ENCODE measurements around the gene NOTO. TPM values are rescaled to one million over a fixed set of nuclear protein-coding genes. Genes with fewer than 3 reads are reported as not detected.

The NOTO gene
- total RNA-seq, 1 experiment from 2014 or later, result 0.66 TPM

GRCh38 chr2:73208258-73208657 lies 5.9 kb downstream of the NOTO start:
- Mint-ChIP-seq H3K27ac (no peak overlapping the region), H3K4me1 (peaks cover 4 to 14% of the 10 kb centered on the region in 2 experiments), H3K4me3 (no peak overlapping the region), H3K9me3 (peaks cover 4% of the 10 kb centered on the region in 2 experiments; a peak in 1 of 5 replicates), H3K27me3 (ENCODE audit: low read depth) (peaks cover 43% of the 10 kb centered on the region), H3K36me3 (ENCODE audit: insufficient read depth in 1 of 3, low read depth in 3 of 3) (no peaks in the 10 kb centered on the region; a peak in 1 of 7 replicates)
- Histone ChIP-seq H3K23ac (ENCODE audit: insufficient read length, low read depth, low read length) (no peak overlapping the region), H3K9me3 (ENCODE audit: control insufficient read depth, low read depth, low read length) (no peaks in the 10 kb centered on the region), H2BK12ac (ENCODE audit: insufficient read length, low read depth, low read length) (no peak overlapping the region), H3K4me1 (ENCODE audit: insufficient read depth, low read length) (no peaks in the 10 kb centered on the region), H2BK20ac (ENCODE audit: low read depth, low read length, poor library complexity, severe bottlenecking) (no peak overlapping the region), H4K20me1 (ENCODE audit: control insufficient read depth, insufficient read depth, insufficient read length) (no peaks in the 10 kb centered on the region), H2BK5ac (ENCODE audit: insufficient read length, low read length) (no peak overlapping the region), H2AFZ (ENCODE audit: low read length) (no peak overlapping the region), H3K56ac (ENCODE audit: insufficient read length, low read depth, low read length) (no peak overlapping the region), H2AK5ac (ENCODE audit: insufficient read length, low read length) (no peak overlapping the region), H3K23me2 (ENCODE audit: insufficient read length, low read depth, low read length, poor library complexity, severe bottlenecking) (peaks cover 3% of the 10 kb centered on the region), H2BK15ac (ENCODE audit: low read depth, low read length) (no peak overlapping the region), H3K14ac (ENCODE audit: insufficient read depth, low read length) (no peak overlapping the region), H3K9ac (ENCODE audit: extremely low read depth, insufficient read length, low read length) (no peak overlapping the region), H3K18ac (ENCODE audit: insufficient read length, low read depth, low read length) (no peak overlapping the region), H3K4ac (ENCODE audit: low read depth, low read length) (no peak overlapping the region), H4K91ac (ENCODE audit: insufficient read length, low read depth, low read length) (no peak overlapping the region), H3K79me1 (ENCODE audit: insufficient read depth, low read depth, low read length, poor library complexity, severe bottlenecking) (no peaks in the 10 kb centered on the region), H3K4me2 (ENCODE audit: insufficient read depth, insufficient read length, low read length) (no peak overlapping the region), H2BK120ac (ENCODE audit: low read depth, low read length, poor library complexity, severe bottlenecking) (no peak overlapping the region), H3K27me3 (ENCODE audit: insufficient read depth, low read length) (peaks cover 9% of the 10 kb centered on the region; the same call in 1 of the 2 replicates), H3T11ph (ENCODE audit: low read length) (no peak overlapping the region), H3K27ac (ENCODE audit: insufficient read length, low read depth, low read length) (no peak overlapping the region), H4K5ac (ENCODE audit: insufficient read length, low read depth, low read length) (no peak overlapping the region), H4K8ac (replicated peaks; ENCODE audit: insufficient read length, low read depth, low read length) (no peak overlapping the region), H3K79me2 (ENCODE audit: insufficient read depth, low read length) (no peaks in the 10 kb centered on the region)
- DNase-seq, result no peak
- no CpG with 5 or more reads among the region's 3 CpGs for WGBS (ENCODE audit: extremely low coverage, insufficient read length, low lambda C conversion rate)
- TF ChIP-seq CTCF (conservative IDR thresholded peaks at IDR 0.05), result no peak

Data from H9 (cell line).